Stimulated activated CD4-positive, alpha-beta T cell treated with anti-CD3 and anti-CD28 coated beads, Interleukin-12 subunit alpha, Interleukin-12 subunit beta, amount 100 ng/mL, for 4 hours (primary cell): Measurements from ENCODE around the gene P2RX7.

ENCODE experiments used
- DNase-seq: peaks from one replicate; pipeline ENCODE4 v3.0.0-alpha.2; 2020

The P2RX7 gene

DNA sequence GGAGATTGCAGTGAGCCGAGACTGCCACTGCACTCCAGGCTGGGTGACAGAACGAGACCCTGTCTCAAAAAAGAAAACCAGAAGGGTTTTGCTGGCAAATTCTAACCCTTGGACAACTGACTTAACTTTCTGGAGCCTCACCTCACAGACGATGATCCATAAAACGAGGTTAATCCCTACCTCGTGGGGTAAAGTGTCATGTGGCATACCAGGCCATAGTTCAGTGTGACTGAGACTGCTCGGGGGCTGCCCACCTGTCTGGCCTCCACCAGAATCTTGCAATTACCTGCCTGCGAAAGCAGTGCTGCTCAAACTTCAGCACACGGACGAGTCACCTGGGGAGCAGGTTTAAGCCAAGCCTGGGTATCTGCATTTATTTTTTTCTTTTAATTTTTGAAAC is 104.1 kb downstream of the P2RX7 start:
- DNase-seq, result no peak

DNA sequence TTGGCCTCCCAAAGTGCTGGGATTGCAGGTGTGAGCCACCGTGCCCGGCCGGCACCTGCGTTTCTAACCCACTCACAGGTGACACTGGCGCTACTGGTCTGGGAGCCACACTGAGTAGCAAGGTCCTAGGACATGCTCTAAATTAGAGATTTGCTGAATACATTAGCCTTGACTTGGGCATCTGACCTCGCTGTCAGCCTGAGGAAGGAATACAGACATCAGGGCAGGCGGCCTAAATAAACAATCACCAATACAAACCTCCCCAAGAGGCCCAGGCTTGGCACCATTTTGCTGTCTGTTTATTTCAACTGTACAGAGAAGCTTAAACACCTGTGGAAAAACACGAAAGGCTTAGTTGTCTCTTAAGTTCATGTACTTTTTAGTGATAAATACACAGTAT is 104.7 kb downstream of the P2RX7 start:
- DNase-seq, result no peak
